Measurements from ENCODE around the gene GFAP. TPM values are rescaled to one million over a fixed set of nuclear protein-coding genes. Genes with fewer than 3 reads are reported as not detected.

The GFAP gene
- total RNA-seq, 1 donor from 2014 or later, result not detected

GRCh38 chr17:44911133-44912001 is 3.9 kb downstream of the GFAP start:
- intact Hi-C loops (cut with DNase I), result loop anchor here (10.0 kb wide), 1 partner anchor 203 kb away; no protein-coding TSS in a partner anchor
- Histone ChIP-seq H3K9me3 (no peaks in the 10 kb centered on the region), H3K36me3 (no peaks in the 10 kb centered on the region), H3K4me3 (peak overlapping the region; percentile 36), H3K27me3 (peaks cover 16% of the 10 kb centered on the region), H3K27ac (no peak overlapping the region), H3K4me1 (peaks cover 6% of the 10 kb centered on the region)
- peak; percentile 78 for ATAC-seq
- TF ChIP-seq, protein P1, sequence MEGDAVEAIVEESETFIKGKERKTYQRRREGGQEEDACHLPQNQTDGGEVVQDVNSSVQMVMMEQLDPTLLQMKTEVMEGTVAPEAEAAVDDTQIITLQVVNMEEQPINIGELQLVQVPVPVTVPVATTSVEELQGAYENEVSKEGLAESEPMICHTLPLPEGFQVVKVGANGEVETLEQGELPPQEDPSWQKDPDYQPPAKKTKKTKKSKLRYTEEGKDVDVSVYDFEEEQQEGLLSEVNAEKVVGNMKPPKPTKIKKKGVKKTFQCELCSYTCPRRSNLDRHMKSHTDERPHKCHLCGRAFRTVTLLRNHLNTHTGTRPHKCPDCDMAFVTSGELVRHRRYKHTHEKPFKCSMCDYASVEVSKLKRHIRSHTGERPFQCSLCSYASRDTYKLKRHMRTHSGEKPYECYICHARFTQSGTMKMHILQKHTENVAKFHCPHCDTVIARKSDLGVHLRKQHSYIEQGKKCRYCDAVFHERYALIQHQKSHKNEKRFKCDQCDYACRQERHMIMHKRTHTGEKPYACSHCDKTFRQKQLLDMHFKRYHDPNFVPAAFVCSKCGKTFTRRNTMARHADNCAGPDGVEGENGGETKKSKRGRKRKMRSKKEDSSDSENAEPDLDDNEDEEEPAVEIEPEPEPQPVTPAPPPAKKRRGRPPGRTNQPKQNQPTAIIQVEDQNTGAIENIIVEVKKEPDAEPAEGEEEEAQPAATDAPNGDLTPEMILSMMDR (IDR thresholded peaks at IDR 0.05), result peak; percentile 55
- DNase-seq, result peak; percentile 79

DNA sequence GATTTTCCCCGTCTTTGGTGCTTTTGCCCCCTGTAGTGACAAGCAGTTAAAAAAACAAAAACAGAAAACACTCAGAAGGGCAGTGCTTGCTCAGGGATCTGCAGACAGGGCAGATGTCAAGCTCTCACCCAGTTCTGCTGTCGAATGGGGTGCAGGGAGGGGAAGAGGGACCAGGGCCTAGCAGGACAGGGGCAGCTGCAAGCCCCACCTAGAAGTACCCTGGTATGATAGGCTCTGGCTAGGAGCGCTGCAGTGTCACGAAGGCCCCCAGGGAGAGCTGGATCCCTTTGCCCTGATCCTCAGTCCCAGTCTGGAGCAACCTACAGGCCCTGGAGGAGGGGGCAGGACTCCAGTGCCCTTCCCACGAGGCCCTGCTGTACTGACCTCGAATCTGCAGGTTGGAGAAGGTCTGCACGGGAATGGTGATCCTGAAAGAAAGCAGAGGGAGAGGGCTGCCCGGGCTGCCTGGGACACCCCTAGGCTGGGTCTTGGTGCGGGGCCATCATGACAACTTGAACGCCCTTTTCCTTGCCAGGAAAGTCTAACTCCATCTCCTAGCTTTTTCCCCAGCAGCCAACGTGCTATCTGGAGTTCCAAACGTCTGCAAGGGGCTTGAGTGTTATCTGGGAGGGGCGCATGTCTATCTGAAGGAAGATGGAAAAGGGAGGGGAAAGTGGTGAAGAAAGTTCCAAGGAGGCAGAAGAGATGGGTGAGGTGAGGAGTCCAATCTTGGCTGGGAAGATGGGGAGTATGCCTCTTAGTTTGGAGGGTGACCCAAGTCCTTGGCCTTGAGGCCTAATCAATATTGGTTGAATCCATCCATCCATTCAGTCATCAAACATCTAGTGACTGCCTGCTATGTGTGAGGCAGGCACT is 4.8 kb downstream of the GFAP start:
- DNase-seq (no peak), ATAC-seq (no peak)
- H3K27me3 ChIP-seq, result peaks cover 16% of the 10 kb centered on the region
- H3K27ac ChIP-seq, result no peak overlapping the region
- H3K4me3 ChIP-seq, result no peak overlapping the region
- H3K4me1 ChIP-seq, result peaks cover 6% of the 10 kb centered on the region
- no peaks in the 10 kb centered on the region for H3K9me3 ChIP-seq
- intact Hi-C loops (cut with DNase I), result loop anchor here (10.0 kb wide), 1 partner anchor 204 kb away; no protein-coding TSS in a partner anchor
- TF ChIP-seq, protein P1 (IDR thresholded peaks at IDR 0.05), result no peak
- no peaks in the 10 kb centered on the region for H3K36me3 ChIP-seq

DNA sequence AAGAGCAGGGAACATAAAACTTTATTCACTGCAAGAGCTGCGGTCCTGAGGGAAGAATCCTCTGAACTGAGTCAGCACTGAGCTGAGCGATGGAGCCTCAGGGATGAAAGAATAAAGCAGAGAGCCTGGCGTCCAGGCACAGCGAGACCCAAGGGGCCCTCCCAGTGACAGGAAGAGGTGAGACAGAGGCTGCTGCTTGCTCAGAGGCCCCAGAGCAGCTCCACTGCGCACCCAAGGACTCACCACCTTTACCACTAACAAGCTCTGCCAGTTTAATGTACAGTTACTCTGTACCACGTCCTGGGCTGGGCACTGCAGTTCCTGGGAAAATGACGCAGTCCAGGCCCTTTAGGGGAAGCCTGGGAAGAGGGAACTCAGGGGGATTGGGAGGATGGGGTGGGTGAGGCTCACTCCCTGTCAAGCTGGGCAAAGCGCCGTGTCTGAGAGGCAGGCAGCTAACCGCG is 5.6 kb downstream of the GFAP start:
- TF ChIP-seq, protein P1 (IDR thresholded peaks at IDR 0.05), result no peak
- Histone ChIP-seq H3K27ac (no peak overlapping the region), H3K9me3 (no peaks in the 10 kb centered on the region), H3K4me1 (peaks cover 6% of the 10 kb centered on the region), H3K36me3 (no peaks in the 10 kb centered on the region), H3K4me3 (no peak overlapping the region), H3K27me3 (peaks cover 16% of the 10 kb centered on the region)
- ATAC-seq, result no peak
- intact Hi-C loops (cut with DNase I), result loop anchor here (10.0 kb wide), 1 partner anchor 205 kb away; no protein-coding TSS in a partner anchor
- no peak for DNase-seq

DNA sequence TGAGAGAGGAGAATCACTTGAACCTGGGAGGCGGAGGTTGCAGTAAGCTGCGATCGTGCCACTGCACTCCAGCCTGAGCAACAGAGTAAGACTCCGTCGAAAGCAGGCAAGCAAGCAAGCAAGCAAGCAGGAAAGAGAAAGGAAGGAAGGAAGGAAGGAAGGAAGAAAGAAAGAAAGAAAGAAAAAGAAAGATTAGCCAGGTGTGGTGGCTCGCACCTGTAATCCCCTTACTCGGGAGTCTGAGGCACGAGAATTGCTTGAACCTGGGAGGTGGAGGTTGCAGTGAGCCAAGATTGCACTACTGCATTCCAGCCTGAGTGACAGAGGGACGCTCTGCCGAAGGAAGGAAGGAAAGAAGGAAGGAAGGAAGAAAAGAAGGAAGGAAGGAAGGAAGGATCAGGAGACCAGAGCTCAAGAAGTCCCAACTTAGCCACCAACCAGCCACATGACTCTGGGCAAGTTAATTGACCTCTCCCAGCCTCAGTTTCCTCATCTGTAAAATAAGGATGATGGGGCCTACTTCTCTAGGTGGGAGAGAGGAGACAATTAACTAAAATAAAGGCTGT is 6.5 kb downstream of the GFAP start:
- Histone ChIP-seq H3K27me3 (peaks cover 16% of the 10 kb centered on the region), H3K9me3 (no peaks in the 10 kb centered on the region), H3K36me3 (no peaks in the 10 kb centered on the region), H3K27ac (no peak overlapping the region), H3K4me1 (peaks cover 6% of the 10 kb centered on the region), H3K4me3 (no peak overlapping the region)
- DNase-seq (no peak), ATAC-seq (no peak)
- TF ChIP-seq, protein P1 (IDR thresholded peaks at IDR 0.05), result no peak
- intact Hi-C loops (cut with DNase I), result no loop called here

GRCh38 chr17:44907729-44908470 is 7.4 kb downstream of the GFAP start:
- Histone ChIP-seq H3K4me3 (no peak overlapping the region), H3K27me3 (peaks cover 16% of the 10 kb centered on the region), H3K4me1 (peaks cover 6% of the 10 kb centered on the region), H3K9me3 (no peaks in the 10 kb centered on the region), H3K27ac (no peak overlapping the region), H3K36me3 (no peaks in the 10 kb centered on the region)
- TF ChIP-seq, protein P1 (IDR thresholded peaks at IDR 0.05), result no peak
- intact Hi-C loops (cut with DNase I), result no loop called here
- ATAC-seq, result no peak
- no peak for DNase-seq
